ENCODE results near the gene MLLT3.

- TF ChIP-seq POLR2A (IDR thresholded peaks at IDR 0.05) (no peak), CTCF (IDR thresholded peaks at IDR 0.05) (no peak)
Observed at GRCh38 chr9:20466328-20467008, 155.8 kb downstream of the MLLT3 start.

All from right lobe of liver (tissue), 4 donors.